ENCODE results near the gene SPG11.
"Not testable (repeated sequence)": the region's sequence is repeated elsewhere in the genome, so short reads cannot be mapped to it uniquely, and the experiment has no call there.

SPG11 gene

GRCh38 chr15:44566155-44566540 is 97.3 kb downstream of the SPG11 start:
- no peak for DNase-seq (ENCODE audit: low read depth, low spot score)
- H3K27ac ChIP-seq = no peak overlapping the region

- H3K27ac ChIP-seq = no peak overlapping the region
- DNase-seq (ENCODE audit: low read depth, low spot score) = no peak
Observed at GRCh38 chr15:44565387-44566154, 97.9 kb downstream of the SPG11 start.

GRCh38 chr15:44560926-44561325 is 102.5 kb downstream of the SPG11 start:
- H3K27ac ChIP-seq; DNase-seq (ENCODE audit: low read depth, low spot score): not testable (repeated sequence)

- DNase-seq (ENCODE audit: low read depth, low spot score) = no peak
- peak overlapping the region; percentile 33 for H3K27ac ChIP-seq
Observed at GRCh38 chr15:44554934-44555723, 108.3 kb downstream of the SPG11 start.

GRCh38 chr15:44550734-44551133 is 112.7 kb downstream of the SPG11 start:
- no peak for DNase-seq (ENCODE audit: low read depth, low spot score)
- H3K27ac ChIP-seq = no peak overlapping the region

- no peak overlapping the region for H3K27ac ChIP-seq
- no peak for DNase-seq (ENCODE audit: low read depth, low spot score)
Observed at GRCh38 chr15:44550256-44550655, 113.2 kb downstream of the SPG11 start.

- not testable (repeated sequence) for H3K27ac ChIP-seq; DNase-seq (ENCODE audit: low read depth, low spot score)
Observed at GRCh38 chr15:44549152-44549551, 114.3 kb downstream of the SPG11 start.

- H3K27ac ChIP-seq = peak overlapping the region; percentile 40
- no peak for DNase-seq (ENCODE audit: low read depth, low spot score)
Observed at GRCh38 chr15:44545913-44546802, 117.3 kb downstream of the SPG11 start.

- not testable (repeated sequence) for H3K27ac ChIP-seq; DNase-seq (ENCODE audit: low read depth, low spot score)
Observed at GRCh38 chr15:44544745-44545144, 118.7 kb downstream of the SPG11 start.

- H3K27ac ChIP-seq = no peak overlapping the region
- DNase-seq (ENCODE audit: low read depth, low spot score) = no peak
Observed at GRCh38 chr15:44542596-44542995, 120.9 kb downstream of the SPG11 start.

GRCh38 chr15:44541282-44541958 is 122.0 kb downstream of the SPG11 start:
- DNase-seq (ENCODE audit: low read depth, low spot score) = no peak
- peak overlapping the region; percentile 1 for H3K27ac ChIP-seq

GRCh38 chr15:44537735-44538240 is 125.7 kb downstream of the SPG11 start:
- peak overlapping the region; percentile 99 for H3K27ac ChIP-seq
- no peak for DNase-seq (ENCODE audit: low read depth, low spot score)

GRCh38 chr15:44536962-44537734 is 126.3 kb downstream of the SPG11 start, which contains the start of gene EIF3J:
TSS of gene EIF3J (plus strand) at chr15:44537147. CDS start at chr15:44537195, 48 bp downstream.
- peak within 1 kb of the TSS; percentile 99 for H3K27ac ChIP-seq
- peak; percentile 85 for DNase-seq (ENCODE audit: low read depth, low spot score)

- peak; percentile 36 for DNase-seq (ENCODE audit: low read depth, low spot score)
- peak overlapping the region; percentile 99 for H3K27ac ChIP-seq
Observed at GRCh38 chr15:44536302-44536961, 127.0 kb downstream of the SPG11 start.

GRCh38 chr15:44535523-44536301 is 127.8 kb downstream of the SPG11 start:
- no peak for DNase-seq (ENCODE audit: low read depth, low spot score)
- H3K27ac ChIP-seq = peak overlapping the region; percentile 99

GRCh38 chr15:44535092-44535491 is 128.4 kb downstream of the SPG11 start:
- DNase-seq (ENCODE audit: low read depth, low spot score) = no peak
- no peak overlapping the region for H3K27ac ChIP-seq

- H3K27ac ChIP-seq = no peak overlapping the region
- no peak for DNase-seq (ENCODE audit: low read depth, low spot score)
Observed at GRCh38 chr15:44532689-44533088, 130.8 kb downstream of the SPG11 start.

GRCh38 chr15:44532275-44532674 is 131.2 kb downstream of the SPG11 start:
- not testable (repeated sequence) for DNase-seq (ENCODE audit: low read depth, low spot score); H3K27ac ChIP-seq

Measured in epithelial cell of prostate (primary cell).